GM18519 (cell line): ENCODE results near the gene ABLIM1.
"Not testable (repeated sequence)": the region's sequence is repeated elsewhere in the genome, so short reads cannot be mapped to it uniquely, and the experiment has no call there.

Experiments
- ATAC-seq: cut with Tn5 transposase; IDR thresholded peaks from one replicate; pipeline ENCODE4 v1.9.1; 2021; ENCODE audit warnings: mild to moderate bottlenecking, moderate library complexity; ENCODE audit not compliant: unreplicated experiment, low FRiP score

Gene ABLIM1

DNA sequence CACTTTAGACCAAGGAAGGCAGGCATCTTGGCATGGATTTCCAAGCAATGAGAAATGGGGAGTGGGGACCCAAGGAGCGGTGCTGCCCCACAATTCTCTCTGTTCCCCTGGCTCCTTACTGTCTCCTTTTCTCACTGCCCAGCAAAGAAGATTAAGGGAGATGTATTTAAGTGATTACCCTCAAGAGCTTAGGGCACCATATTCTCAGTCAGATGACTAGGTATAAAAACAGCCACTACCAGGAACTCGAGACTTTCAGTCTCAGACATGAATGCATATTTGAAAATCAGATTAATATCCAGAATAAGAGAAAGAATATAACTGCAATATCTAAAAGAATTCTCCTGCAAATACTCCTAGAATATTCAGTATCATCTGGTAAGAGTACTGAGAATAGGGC lies at the start of gene ABLIM1:
ABLIM1 (minus strand) TSS at position 101 of the 400 bp plus-strand sequence; CDS start at position 26, 75 bp downstream.
- ATAC-seq: no peak

DNA sequence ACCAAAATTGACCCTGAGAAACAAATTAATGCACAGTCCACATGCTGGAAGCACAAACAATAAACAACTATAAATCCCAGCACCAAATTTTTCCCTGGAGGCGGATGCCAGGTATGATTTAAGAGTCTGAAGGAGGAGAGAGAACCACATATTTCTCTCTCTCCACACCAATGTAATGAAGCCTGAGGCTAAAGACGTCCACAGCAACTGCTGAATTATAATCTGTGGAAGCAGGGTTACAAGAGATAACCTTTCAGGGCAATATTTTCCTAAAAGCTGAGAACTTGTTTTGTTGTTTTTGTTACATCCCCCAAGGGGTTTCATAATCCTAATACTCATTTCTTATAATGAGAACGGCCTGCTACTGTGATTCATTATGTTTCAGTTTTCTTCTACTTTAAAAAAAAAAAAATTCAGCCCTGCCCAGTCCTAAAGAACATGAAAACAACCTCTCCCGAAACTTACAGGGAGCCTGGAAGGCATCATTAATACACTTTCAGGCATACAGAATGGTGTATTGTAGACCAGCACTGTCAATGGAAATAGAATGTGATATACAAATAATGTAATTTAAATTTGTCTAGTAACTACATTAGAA lies 48.5 kb upstream of the ABLIM1 start:
- no peak for ATAC-seq

DNA sequence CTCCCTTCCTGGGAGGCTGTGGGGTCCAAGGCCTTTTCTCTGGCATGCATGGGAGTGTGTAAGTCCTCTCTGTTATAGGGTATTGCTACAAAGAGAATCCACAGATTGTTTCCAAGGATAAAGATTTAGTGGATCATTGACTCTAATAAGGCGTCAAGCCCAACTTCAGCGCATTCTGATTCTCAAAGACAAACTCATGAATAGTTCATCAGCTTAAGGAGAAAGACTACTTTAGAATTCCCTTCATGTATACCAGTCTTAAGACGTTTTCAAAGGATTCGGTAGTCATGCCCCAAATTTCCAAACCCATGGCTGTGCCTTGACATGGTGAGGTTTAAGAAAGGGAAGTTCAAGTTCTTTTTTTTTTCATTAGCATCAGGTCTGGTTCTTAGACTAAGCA lies 46.6 kb upstream of the ABLIM1 start:
- no peak for ATAC-seq

DNA sequence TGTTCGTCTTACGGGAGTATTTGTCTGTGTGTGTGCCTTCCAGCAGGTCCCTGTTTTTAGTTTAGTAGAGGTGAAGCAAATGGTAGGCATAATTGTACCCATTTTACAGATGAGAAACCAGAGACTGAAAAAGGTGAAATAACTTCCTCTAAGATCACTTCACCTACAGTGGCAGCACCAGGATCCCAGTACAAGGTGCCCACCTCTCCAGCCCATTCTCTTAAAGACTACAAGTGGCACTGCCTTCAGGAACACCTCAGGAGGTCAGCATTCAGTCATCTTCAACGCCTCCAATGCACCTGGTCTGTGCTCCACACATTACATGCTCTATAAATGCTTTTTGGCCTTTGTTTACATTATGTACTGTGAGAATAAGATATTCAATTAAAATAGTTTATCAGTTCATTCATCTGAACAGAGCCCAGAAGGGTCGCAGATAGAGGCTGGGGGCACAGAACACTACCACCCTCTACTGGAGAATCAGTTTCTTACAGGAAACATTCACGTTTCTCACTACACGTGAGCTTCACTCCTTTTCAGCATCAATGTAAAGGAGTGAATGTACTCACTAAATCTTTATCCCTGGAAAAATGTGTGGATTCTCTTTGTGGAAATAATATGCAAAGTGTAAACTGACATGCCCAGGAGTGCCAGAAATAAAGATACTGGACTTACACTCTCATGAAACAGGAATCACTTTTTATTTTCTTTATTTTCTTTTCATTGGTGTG lies 45.5 kb upstream of the ABLIM1 start:
- ATAC-seq: no peak

DNA sequence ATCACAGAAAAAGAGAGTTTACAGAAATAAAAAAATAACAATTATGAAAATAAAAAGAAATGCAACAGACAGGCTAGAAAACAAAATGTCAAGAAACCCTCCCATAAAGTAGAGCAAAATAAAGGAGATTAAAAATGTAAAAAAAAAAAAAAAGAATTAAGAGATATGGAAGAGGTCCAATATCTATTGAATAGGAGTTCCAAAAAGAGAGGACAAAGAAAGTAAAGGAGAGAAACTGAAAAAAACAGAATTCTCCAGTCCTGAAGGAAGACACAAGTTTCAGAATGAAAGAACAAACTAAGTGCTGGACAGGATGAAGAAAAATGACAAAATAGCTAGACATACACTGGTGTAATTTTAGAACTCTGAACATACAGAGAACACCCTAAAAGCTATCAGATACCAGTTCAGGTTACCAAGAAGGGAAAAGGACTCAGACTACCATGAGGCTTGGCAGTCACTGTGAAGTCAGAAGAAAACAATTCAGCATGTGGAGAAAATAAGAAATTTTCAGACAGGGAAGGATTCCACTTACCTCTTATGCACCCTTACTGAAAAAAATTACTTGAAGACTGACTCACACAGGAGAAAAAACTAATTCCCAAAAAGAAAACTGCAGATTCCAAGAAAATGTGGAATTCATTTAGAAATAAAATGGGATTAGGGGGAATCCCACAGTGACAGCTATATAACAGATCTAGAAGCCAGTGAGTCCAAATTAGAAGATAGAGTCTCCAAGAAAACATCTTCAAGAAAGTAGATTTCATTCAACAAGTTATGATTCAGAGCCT lies 40.4 kb upstream of the ABLIM1 start:
- ATAC-seq: no peak

DNA sequence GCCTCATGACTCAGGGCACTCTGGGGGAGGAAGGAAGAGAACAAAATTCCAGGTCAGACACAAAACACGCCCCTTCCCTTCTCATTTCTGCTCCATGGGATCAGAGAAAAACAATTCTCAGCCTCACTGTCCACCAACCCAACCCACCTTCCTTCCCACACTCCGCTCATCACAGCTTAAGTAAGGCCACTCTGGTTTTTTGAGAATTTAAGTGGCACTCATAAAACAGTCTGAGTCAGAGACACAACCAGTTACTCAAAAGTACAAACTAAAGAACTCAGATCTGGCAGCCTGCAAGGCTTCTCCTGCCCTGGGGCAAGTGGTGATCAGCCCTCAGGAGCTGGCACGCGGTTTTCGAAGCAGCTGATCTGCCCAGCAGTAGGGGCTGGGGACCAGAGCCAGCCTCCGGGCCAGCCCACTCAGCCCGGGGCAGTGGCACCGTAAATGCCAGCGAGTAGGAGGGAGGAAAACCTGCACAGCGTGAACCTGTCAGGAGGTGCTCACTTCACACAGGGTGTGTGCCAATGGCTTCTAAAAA lies 39.1 kb upstream of the ABLIM1 start:
- no peak for ATAC-seq

DNA sequence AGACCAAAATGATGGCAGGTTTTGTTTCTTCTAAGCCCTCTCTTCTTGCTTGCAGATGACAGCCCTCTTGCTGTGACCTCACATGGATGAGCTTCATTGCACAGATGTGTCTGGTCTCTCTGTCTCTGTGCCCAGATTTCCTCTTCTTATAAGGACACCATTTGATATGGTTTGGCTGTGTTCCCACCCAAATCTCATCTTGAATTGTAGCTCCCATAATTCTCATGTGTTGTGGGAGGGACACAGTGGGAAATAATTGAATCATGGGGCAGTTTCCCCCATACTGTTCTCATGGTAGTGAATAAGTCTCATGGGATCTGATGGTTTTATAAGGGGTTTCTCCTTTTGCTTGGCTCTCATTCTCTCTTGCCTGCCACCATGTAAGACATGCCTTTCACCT lies 38.2 kb upstream of the ABLIM1 start:
- not testable (repeated sequence) for ATAC-seq

DNA sequence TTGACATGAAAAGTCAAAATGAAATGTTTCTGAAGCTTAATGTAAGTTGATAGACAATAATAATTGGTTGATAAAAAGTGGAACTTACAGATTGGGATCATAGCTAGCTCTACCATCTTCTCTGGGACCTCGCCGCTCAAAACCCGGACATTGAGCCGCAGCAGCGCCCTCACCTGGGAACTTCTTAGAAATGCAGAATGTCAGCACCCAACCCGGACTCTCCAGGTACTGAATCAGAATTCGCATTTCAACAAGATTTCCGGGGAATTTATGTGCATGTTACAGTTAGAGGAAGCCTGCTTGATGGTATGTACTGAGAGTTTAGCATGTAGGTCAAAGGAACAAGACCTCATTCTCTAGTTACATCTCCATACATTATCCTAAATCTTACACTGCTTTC lies 36.7 kb upstream of the ABLIM1 start:
- no peak for ATAC-seq

DNA sequence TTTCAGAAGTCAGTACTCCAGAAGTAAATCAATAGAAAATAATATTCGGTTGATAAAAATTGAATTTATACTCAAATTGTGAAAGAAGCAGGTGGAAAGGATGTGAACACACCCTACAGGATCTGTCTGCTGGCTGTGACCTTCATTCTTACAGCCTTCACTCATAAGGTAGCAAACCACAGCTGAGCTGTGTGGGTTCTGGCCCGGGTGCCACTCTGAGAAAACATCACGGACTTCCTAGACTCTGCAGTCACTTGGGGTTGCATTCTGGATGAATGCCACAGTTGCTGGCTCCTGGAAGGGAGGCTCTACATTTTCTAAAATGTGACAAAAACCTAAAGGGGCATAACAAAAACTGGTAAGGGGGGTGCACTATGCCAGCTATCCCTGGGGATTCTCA lies 36.0 kb upstream of the ABLIM1 start:
- ATAC-seq: no peak

DNA sequence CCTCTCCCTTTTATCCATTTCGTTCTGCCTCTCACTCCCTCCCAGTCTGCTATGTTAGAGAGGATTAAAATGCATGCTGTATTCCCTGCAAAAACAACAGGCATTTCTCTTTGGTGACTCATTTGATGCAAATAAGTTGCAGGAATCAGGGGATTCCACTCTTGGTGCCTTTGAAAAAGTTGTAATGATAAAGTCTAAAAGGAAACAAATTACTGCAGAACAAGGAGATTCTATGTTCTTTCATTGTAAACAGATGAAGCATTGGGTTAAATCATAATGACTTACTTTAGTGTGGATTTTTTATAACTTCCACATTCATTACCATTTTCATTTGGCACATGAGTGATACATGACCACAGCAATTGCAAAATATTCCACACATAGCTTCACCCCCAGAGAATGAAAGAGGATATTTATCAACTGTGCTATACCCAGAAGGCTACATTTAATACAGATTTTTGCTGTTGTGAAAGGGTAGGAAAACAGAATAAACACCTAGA lies 33.4 kb upstream of the ABLIM1 start:
- no peak for ATAC-seq

DNA sequence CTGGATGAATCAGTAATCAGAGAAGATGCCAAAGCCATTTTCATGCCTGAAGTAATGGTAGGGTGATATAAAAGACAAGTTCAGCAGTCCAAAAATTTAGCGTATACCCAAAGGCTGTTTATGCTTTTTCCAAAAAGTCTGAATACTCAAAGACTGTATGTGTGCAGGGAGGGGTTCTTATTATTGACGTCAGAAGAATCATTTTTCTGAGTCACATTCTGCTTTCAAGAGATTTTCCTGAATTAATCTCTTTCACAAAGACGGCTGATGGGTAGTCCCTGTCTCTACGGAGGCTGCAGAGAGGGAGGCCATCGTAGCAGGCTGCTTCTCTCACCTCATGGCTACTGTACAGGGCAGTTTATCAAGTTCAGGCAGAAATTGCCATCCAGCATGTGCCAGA lies 30.7 kb upstream of the ABLIM1 start:
- no peak for ATAC-seq

DNA sequence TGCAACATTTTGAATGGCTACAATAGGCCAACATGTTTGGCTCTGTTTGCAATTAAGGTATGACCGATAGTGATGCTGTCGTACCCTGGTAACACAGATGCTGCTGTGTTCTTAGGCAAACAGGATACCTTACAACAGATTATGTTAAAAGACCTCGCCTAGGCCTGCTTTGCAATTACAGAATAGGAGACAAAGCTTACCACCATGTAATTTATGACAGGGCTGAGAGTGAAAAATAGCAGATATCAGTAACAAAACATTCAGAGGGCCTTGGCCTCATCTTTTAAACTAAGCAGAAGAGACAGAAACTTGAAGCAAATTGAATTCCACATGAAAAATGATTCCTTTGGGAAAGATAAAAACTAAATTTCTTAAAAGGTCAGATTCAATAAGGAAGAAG lies 29.4 kb upstream of the ABLIM1 start:
- ATAC-seq: no peak

DNA sequence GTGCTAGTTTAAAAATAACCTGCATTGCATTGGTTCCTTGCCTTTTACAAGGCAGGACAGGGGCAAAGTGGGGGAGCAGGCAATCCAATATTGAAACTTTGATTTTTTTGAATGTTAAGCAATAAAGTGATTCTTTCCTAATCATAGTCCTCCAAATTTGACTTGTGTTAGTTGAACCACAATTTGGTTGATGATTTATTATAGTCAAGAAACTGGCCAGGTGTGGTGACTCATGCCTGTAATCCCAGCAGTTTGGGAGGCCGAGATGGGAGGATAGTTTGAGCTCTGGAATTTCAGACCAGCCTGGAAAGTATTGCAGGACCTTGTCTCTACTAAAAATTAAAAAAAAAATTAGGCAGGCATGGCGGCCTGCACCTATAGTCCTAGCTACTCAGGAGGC lies 27.9 kb upstream of the ABLIM1 start:
- no peak for ATAC-seq

DNA sequence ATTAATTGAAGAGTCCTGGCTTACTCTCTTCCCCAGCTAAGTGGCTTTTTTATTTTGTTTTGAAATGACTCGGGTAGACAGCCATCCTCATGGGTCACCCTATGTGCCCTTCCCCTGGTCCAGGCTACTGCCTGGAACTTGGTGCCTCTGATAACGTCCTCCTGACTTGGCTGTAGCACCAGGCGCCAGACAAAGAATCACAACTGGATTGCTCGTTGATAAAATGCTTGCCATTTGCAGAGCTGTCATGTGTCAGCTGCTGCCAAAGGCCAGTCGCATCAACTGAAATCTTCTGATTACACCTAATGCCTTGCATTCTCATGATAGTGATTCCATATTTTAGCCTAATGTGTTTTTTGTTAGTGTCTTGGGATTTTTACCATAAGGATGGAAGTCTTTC lies 27.4 kb upstream of the ABLIM1 start:
- ATAC-seq: no peak

DNA sequence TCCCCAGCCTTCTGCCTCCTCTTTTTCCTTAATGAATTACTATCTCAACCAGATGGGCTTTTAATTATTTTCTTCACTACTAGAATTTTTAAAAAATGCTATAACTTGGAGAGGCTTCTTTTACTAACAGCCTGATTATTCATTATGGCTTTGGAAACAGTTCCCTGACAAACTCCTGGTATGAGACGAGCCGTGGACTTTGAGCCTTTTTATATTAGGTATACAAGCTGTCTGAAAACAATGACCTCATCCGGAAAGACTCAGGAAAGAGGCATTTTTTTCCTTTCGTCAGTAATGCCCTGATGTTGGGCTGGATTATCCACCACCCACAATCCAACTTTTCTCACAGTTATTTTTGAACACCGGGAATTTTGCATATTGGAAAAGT lies 26.7 kb upstream of the ABLIM1 start:
- no peak for ATAC-seq

DNA sequence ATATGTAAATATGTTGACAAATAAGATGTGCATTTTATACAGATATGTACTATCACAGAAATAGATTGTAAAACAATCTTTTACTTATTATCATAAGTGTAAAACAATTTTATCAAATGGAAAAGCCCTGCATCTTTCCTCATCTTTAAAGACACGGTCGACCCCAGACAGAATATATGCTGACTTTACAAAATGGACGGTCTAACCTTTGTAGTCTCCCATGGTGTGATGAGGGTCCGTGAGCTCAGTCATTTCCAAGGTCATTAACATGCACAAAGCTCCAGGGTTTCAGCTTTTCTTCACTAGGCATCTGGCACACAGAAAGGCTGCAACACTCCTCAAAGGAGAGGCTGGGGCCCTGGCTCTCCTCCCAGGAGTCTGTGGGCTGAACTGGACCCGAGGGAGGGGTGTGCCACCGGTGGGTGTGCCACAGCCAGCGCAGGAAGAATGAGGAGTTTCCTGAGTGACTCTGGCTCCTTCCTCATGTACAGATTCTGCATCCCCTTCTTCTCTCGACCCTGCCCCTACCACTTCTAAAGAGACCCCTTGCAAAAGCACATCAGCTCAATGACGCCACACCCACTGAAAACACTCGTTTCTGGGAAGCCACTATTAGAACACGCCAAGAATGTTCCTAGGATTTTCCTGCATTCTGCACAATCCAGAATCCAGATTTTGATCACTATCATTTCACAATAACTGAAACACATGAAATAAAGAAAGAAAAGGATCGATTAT lies 26.2 kb upstream of the ABLIM1 start:
- no peak for ATAC-seq

DNA sequence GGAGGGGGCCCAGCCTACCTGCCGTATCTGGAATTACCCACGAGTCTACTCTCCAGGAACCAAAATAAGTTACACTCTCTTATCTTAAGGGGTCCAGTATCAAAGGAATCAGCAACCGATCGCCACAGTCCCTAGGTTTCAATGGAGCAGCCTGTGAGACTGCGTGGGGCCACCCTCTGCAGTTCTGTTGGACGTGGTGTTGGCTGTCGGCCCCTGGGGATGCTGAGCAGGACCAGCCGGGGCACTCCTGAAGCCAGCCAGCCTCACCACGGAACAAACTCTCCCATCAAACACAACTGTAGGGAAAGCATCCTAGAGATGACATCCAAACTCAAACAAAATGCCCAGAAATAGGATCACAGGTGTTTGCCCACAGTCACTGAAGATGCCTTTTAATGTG lies 25.5 kb upstream of the ABLIM1 start:
- ATAC-seq: no peak

DNA sequence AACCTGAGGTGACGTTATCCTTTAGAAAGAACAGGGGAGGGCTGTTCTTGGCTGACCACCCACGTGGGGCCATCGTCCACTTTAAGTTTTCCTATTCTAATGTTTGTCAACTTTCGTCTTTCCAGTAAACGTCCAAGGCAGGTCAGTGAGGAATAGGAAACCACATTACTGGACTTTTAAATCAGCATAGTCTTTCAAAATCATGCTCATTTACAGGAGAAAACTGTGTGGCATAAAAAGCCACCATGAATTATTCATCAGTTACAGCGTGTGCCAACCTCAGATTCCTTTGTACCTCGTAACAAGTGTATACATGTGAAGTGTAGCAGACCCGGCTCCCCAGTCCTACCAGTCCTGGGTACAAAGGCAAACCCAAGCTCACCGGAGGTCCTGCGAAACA lies 25.1 kb upstream of the ABLIM1 start:
- ATAC-seq: no peak

DNA sequence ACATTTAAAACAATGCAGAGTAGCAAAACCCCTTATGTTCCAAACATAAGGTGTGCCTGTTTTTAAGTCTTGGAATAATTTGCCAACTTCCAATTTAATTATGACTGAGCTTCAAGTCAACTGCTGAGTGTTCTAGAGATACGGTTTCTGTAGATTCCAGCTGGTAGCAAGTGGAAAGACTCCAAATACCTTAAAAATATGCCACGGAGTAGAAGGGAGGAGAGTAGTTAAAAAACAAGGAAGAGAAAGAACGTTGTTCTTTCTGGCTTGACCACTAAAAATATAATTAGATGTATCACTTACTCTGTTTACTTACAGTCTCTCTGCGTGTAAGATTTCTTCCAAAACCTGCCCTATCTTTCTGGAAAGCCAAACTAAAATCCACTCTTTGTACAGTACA lies 24.5 kb upstream of the ABLIM1 start:
- no peak for ATAC-seq

DNA sequence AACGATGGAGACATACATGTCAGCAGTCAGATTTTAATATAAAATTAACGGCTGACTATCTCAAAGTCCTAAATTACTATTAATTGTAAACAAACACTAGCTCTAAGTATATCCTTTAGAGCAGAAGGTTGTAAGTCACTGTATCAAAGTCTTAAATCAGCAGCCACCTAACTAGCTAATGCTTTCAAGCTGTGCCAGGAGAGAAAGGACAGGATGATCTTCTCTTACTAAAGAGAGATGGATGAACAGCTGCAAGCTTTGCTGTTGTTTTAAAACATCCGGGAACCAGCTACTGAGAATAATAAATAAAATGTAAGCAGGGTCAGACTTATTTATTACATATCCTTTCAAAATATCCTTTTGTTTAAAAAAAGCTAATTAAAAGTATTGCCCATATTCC lies 24.0 kb upstream of the ABLIM1 start:
- ATAC-seq: no peak

DNA sequence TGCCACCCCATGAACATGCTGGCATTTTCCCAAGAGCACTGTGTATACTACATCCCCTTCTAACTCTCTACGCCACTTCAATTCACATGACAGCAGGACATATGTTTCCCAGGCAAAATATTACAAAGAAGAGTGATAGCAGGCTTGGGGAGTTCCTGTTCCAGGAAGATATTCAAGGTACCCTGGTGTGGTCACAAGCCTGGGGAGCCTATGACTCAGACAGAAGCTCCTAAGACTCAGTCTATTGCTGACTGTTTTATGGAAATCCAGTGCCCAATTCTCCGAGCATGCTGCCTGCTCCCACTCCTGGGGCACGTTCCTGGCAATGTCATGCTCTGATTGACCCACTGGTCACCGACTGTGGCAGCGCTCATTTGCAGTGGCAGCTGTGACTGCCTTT lies 23.5 kb upstream of the ABLIM1 start:
- no peak for ATAC-seq
